Neural progenitor cell (in vitro differentiated cells): ENCODE measurements around the gene ABAT. TPM values are rescaled to one million over a fixed set of nuclear protein-coding genes. Genes with fewer than 3 reads are reported as not detected.
A peak's percentile ranks its signal among the peaks of the same experiment; 100 is the strongest.

Experiments
- DNase-seq: peaks from one replicate; pipeline ENCODE4 v3.0.0-alpha.2; 2016; ENCODE audit warnings: low spot score
- H2AFZ ChIP-seq: fragments of 200-600 bp; sonication (generic); replicated peaks from 2 replicates; pipeline ENCODE4 v1.6.1; 2016; ENCODE audit warnings: antibody characterized with exemption
- H3F3A ChIP-seq: fragments of 200-600 bp; sonication (generic); 2 replicates; pipeline ENCODE4 v1.6.1; 2016; ENCODE audit warnings: antibody characterized with exemption, low read depth
- H3K27ac ChIP-seq: fragments of 200-600 bp; sonication (generic); 2 replicates; pipeline ENCODE4 v1.5.1; 2016; ENCODE audit warnings: mild to moderate bottlenecking
- H3K27me3 ChIP-seq: fragments of 200-600 bp; sonication (generic); 2 replicates; pipeline ENCODE4 v1.6.1; 2016; ENCODE audit warnings: mild to moderate bottlenecking, moderate library complexity
- H3K36me3 ChIP-seq: fragments of 200-600 bp; sonication (generic); 2 replicates; pipeline ENCODE4 v1.5.1; 2016
- H3K4me1 ChIP-seq: fragments of 200-600 bp; sonication (generic); 2 replicates; pipeline ENCODE4 v1.6.1; 2016; ENCODE audit warnings: mixed run types
- H3K4me2 ChIP-seq: fragments of 200-600 bp; sonication (generic); 2 replicates; pipeline ENCODE4 v1.6.1; 2016
- H3K4me3 ChIP-seq: fragments of 200-600 bp; sonication (generic); 2 replicates; pipeline ENCODE4 v1.5.1; 2016
- H3K79me2 ChIP-seq: fragments of 200-600 bp; sonication (generic); 2 replicates; pipeline ENCODE4 v1.6.1; 2016; ENCODE audit warnings: low read depth
- H3K9ac ChIP-seq: fragments of 200-600 bp; sonication (generic); 2 replicates; pipeline ENCODE4 v1.6.1; 2016
- H3K9me3 ChIP-seq: fragments of 200-600 bp; sonication (generic); 2 replicates; pipeline ENCODE4 v1.5.1; 2016; ENCODE audit warnings: low read depth
- H4K20me1 ChIP-seq: fragments of 200-600 bp; sonication (generic); 2 replicates; pipeline ENCODE4 v1.6.1; 2016; ENCODE audit warnings: low read depth
- H3K27ac Mint-ChIP-seq: 3 replicates; pipeline ENCODE4 v1.8.0; 2021; ENCODE audit warnings: mixed read lengths
- H3K27me3 Mint-ChIP-seq: 2 replicates; pipeline ENCODE4 v1.8.0; 2022; ENCODE audit warnings: low read depth, mild to moderate bottlenecking, inconsistent platforms, moderate library complexity, mixed read lengths; ENCODE audit not compliant: insufficient read depth
- H3K36me3 Mint-ChIP-seq: 3 replicates; pipeline ENCODE4 v1.8.0; 2021; ENCODE audit warnings: mixed read lengths
- H3K4me1 Mint-ChIP-seq: 3 replicates; pipeline ENCODE4 v1.8.0; 2021; ENCODE audit warnings: mixed read lengths
- H3K4me3 Mint-ChIP-seq: 3 replicates; pipeline ENCODE4 v1.8.0; 2021; ENCODE audit warnings: mild to moderate bottlenecking, moderate library complexity, mixed read lengths
- H3K9me3 Mint-ChIP-seq: 3 replicates; pipeline ENCODE4 v1.8.0; 2020; ENCODE audit warnings: mixed read lengths
- CTCF ChIP-seq: fragments of 200-600 bp; sonication (generic); IDR thresholded peaks from 2 replicates; pipeline ENCODE4 v1.5.1; 2017; ENCODE audit warnings: antibody characterized with exemption, mild to moderate bottlenecking
- EZH2 ChIP-seq: fragments of 200-600 bp; sonication (generic); IDR thresholded peaks from 2 replicates; pipeline ENCODE4 v1.6.1; 2017; ENCODE audit warnings: antibody characterized with exemption, mild to moderate bottlenecking, moderate library complexity
- EZH2phosphoT487 ChIP-seq: fragments of 200-600 bp; sonication (generic); IDR thresholded peaks from 2 replicates; pipeline ENCODE4 v1.6.1; 2017; ENCODE audit warnings: antibody characterized with exemption
- total RNA-seq: library from RNA; depleted of rRNA; stranded (reverse); fragments of >200 nt; gene quantifications from 2 replicates; pipeline ENCODE4 v1.2.3, GENCODE V29; 2015; ENCODE audit warnings: low replicate concordance

The ABAT gene
- total RNA-seq, 1 donor from 2014 or later, result 7.3 TPM

DNA sequence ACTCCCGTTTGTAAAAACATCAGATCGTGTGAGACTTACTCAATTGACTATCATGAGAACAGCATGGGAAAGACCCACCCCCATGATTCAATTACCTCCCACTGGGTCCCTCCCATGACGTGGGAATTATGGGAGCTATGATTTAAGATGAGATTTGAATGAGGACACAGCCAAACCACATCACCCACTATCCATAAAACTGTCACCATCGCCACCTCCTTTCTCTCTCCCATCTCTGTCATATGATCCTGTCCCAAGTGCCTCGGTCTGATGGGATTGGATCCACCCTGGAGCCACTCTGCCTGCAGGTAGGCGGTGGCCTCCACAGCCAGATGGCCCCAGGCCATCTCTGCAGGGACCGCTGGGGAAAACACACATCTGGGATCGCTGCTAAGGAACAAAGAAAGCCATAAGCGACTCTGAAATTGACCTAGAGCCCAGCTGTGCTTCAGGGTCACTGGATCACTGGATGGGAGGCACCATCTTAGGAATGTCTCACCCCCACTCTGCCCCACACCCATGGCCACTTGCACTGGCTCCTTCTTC is 61.8 kb downstream of the ABAT start:
- peak overlapping the region; percentile 86 for H3K27ac Mint-ChIP-seq
- Histone ChIP-seq H3K4me2 (no peak overlapping the region), H3K9me3 (no peaks in the 10 kb centered on the region), H4K20me1 (no peaks in the 10 kb centered on the region), H3K4me3 (no peak overlapping the region), H3K27ac (no peak overlapping the region), H3K9ac (no peak overlapping the region), H3K4me1 (no peaks in the 10 kb centered on the region), H2AFZ (no peak overlapping the region), H3K79me2 (no peaks in the 10 kb centered on the region), H3K27me3 (no peaks in the 10 kb centered on the region), H3K36me3 (no peaks in the 10 kb centered on the region), H3F3A (no peaks in the 10 kb centered on the region)
- H3K27me3 Mint-ChIP-seq, result no peaks in the 10 kb centered on the region
- DNase-seq, result no peak
- peaks cover 12% of the 10 kb centered on the region for H3K9me3 Mint-ChIP-seq
- H3K4me3 Mint-ChIP-seq, result no peak overlapping the region
- TF ChIP-seq EZH2phosphoT487 (no peak), CTCF (no peak), EZH2 (no peak)
- H3K36me3 Mint-ChIP-seq, result peaks cover 35% of the 10 kb centered on the region
- peaks cover 20% of the 10 kb centered on the region for H3K4me1 Mint-ChIP-seq

GRCh38 chr16:8739151-8739550 is 64.7 kb downstream of the ABAT start:
- Mint-ChIP-seq H3K36me3 (peaks cover 28% of the 10 kb centered on the region), H3K4me3 (no peak overlapping the region)

GRCh38 chr16:8739989-8740704 is 65.7 kb downstream of the ABAT start:
- Mint-ChIP-seq H3K4me1 (peaks cover 19% of the 10 kb centered on the region), H3K4me3 (no peak overlapping the region)
- no peaks in the 10 kb centered on the region for H3F3A ChIP-seq

More at GRCh38 chr16:8739151-8739550, 64.7 kb downstream of the ABAT start:
- Histone ChIP-seq H3K4me2 (no peak overlapping the region), H3K27ac (no peak overlapping the region), H2AFZ (no peak overlapping the region), H3K9me3 (no peaks in the 10 kb centered on the region), H3K36me3 (no peaks in the 10 kb centered on the region), H3K4me1 (no peaks in the 10 kb centered on the region), H3K4me3 (no peak overlapping the region), H3K79me2 (no peaks in the 10 kb centered on the region), H4K20me1 (no peaks in the 10 kb centered on the region), H3K27me3 (no peaks in the 10 kb centered on the region), H3F3A (no peaks in the 10 kb centered on the region), H3K9ac (no peak overlapping the region)
- Mint-ChIP-seq H3K9me3 (peaks cover 4% of the 10 kb centered on the region), H3K27ac (no peak overlapping the region), H3K27me3 (peaks cover 2% of the 10 kb centered on the region), H3K4me1 (peaks cover 21% of the 10 kb centered on the region)
- TF ChIP-seq CTCF, result no peak
- no peak for DNase-seq

More at GRCh38 chr16:8739989-8740704, 65.7 kb downstream of the ABAT start:
- Histone ChIP-seq H3K9ac (no peak overlapping the region), H3K27ac (no peak overlapping the region), H3K27me3 (no peaks in the 10 kb centered on the region), H3K36me3 (no peaks in the 10 kb centered on the region), H3K4me2 (no peak overlapping the region), H2AFZ (no peak overlapping the region), H3K79me2 (no peaks in the 10 kb centered on the region), H3K9me3 (no peaks in the 10 kb centered on the region), H3K4me1 (no peaks in the 10 kb centered on the region), H4K20me1 (no peaks in the 10 kb centered on the region), H3K4me3 (no peak overlapping the region)
- no peak for TF ChIP-seq CTCF
- TF ChIP-seq EZH2, result no peak
- TF ChIP-seq EZH2phosphoT487, result no peak
- Mint-ChIP-seq H3K27me3 (peaks cover 2% of the 10 kb centered on the region), H3K36me3 (peaks cover 24% of the 10 kb centered on the region), H3K27ac (no peak overlapping the region), H3K9me3 (peaks cover 2% of the 10 kb centered on the region)
- no peak for DNase-seq
